GM19455 (cell line): ENCODE measurements around the gene PEAR1.

Source experiments
- ATAC-seq: cut with Tn5 transposase; IDR thresholded peaks from one replicate; pipeline ENCODE4 v1.9.1; 2021; ENCODE audit not compliant: unreplicated experiment

Gene PEAR1

GRCh38 chr1:156893048-156893953 is at the start of gene PEAR1:
PEAR1 (plus strand) TSS chr1:156893718; CDS start chr1:156903927, 10,209 bp downstream.
- ATAC-seq, result no peak

GRCh38 chr1:156844102-156844501 is 49.4 kb upstream of the PEAR1 start:
- ATAC-seq, result no peak

- ATAC-seq, result no peak
Observed at GRCh38 chr1:156844638-156845037, 48.9 kb upstream of the PEAR1 start.

- ATAC-seq, result no peak
Observed at GRCh38 chr1:156845055-156845952, 48.2 kb upstream of the PEAR1 start.

GRCh38 chr1:156845953-156846545 is 47.5 kb upstream of the PEAR1 start:
- ATAC-seq, result no peak

- ATAC-seq, result no peak
Observed at GRCh38 chr1:156846643-156847042, 46.9 kb upstream of the PEAR1 start.

GRCh38 chr1:156847591-156848460 is 45.7 kb upstream of the PEAR1 start:
- no peak for ATAC-seq

- ATAC-seq, result no peak
Observed at GRCh38 chr1:156848461-156849150, 44.9 kb upstream of the PEAR1 start.

GRCh38 chr1:156849151-156849496 is 44.4 kb upstream of the PEAR1 start:
- no peak for ATAC-seq

- ATAC-seq, result no peak
Observed at GRCh38 chr1:156851779-156852417, 41.6 kb upstream of the PEAR1 start.

- ATAC-seq, result no peak
Observed at GRCh38 chr1:156852418-156852874, 41.1 kb upstream of the PEAR1 start.

- ATAC-seq, result no peak
Observed at GRCh38 chr1:156853761-156854160, 39.8 kb upstream of the PEAR1 start.

- no peak for ATAC-seq
Observed at GRCh38 chr1:156854634-156855033, 38.9 kb upstream of the PEAR1 start.

- no peak for ATAC-seq
Observed at GRCh38 chr1:156856282-156856785, 37.2 kb upstream of the PEAR1 start.

- ATAC-seq, result no peak
Observed at GRCh38 chr1:156857532-156857931, 36.0 kb upstream of the PEAR1 start.

GRCh38 chr1:156858555-156858956 is 35.0 kb upstream of the PEAR1 start:
- no peak for ATAC-seq

GRCh38 chr1:156858959-156859522 is 34.5 kb upstream of the PEAR1 start, which contains the start of gene INSRR:
INSRR (minus strand) TSS chr1:156859117; CDS start chr1:156858621, 496 bp downstream.
- no peak for ATAC-seq

GRCh38 chr1:156859523-156860112 is 33.9 kb upstream of the PEAR1 start:
- ATAC-seq, result no peak
